22Rv1 (cell line): Measurements from ENCODE around the gene SEMA3E.

Source experiments
- ZFX ChIP-seq: fragments of 450-650 bp; IDR thresholded peaks from 2 replicates; pipeline ENCODE4 v1.6.1; 2017; ENCODE audit warnings: antibody characterized with exemption, borderline replicate concordance
- TF ChIP-seq, protein P1 (sequence below): fragments of 450-650 bp; IDR thresholded peaks from 2 replicates; pipeline ENCODE4 v1.5.1; 2017; ENCODE audit warnings: mild to moderate bottlenecking

DNA sequence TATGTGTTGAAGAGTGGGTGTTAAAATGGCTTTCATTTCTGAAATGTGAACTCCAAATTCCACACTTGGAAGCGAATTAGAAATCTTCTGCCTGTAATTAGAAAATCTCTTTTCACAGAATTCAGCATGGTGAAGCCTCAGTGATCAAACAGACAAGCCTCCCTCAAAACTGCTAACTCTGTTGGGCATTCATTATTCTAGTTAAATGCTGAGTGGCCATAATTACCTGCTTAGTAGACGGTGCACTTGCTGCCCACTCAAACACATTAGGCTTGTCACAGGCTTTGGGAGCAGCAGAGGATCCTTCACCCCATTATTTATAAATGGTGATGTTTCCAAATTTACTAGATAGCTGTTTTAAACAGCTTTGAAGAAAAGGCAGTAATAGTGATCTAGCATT lies 309.0 kb downstream of the SEMA3E start:
- TF ChIP-seq, protein P1, sequence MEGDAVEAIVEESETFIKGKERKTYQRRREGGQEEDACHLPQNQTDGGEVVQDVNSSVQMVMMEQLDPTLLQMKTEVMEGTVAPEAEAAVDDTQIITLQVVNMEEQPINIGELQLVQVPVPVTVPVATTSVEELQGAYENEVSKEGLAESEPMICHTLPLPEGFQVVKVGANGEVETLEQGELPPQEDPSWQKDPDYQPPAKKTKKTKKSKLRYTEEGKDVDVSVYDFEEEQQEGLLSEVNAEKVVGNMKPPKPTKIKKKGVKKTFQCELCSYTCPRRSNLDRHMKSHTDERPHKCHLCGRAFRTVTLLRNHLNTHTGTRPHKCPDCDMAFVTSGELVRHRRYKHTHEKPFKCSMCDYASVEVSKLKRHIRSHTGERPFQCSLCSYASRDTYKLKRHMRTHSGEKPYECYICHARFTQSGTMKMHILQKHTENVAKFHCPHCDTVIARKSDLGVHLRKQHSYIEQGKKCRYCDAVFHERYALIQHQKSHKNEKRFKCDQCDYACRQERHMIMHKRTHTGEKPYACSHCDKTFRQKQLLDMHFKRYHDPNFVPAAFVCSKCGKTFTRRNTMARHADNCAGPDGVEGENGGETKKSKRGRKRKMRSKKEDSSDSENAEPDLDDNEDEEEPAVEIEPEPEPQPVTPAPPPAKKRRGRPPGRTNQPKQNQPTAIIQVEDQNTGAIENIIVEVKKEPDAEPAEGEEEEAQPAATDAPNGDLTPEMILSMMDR, result no peak
- no peak for TF ChIP-seq ZFX
